IMR-90 (cell line): ENCODE data around the gene NLRP10.

Source experiments
- BHLHE40 ChIP-seq: fragments of 150-350 bp; IDR thresholded peaks from 2 replicates; pipeline ENCODE4 v1.6.1; 2016; ENCODE audit warnings: mild to moderate bottlenecking, low read depth, low read length
- CEBPB ChIP-seq: IDR thresholded peaks from 2 replicates; pipeline ENCODE4 v1.6.1; 2012; ENCODE audit warnings: low read depth, low read length, improper control_type of control experiment
- FOS ChIP-seq: fragments of 150-350 bp; IDR thresholded peaks from 2 replicates; pipeline ENCODE4 v1.6.1; 2016; ENCODE audit warnings: low read depth, low read length
- MAZ ChIP-seq: IDR thresholded peaks from 2 replicates; pipeline ENCODE4 v1.6.1; 2012; ENCODE audit warnings: low read depth, mild to moderate bottlenecking, low read length, improper control_type of control experiment, moderate library complexity, borderline replicate concordance
- MXI1 ChIP-seq: IDR thresholded peaks from 2 replicates; pipeline ENCODE4 v1.6.1; 2012; ENCODE audit warnings: low read depth, mild to moderate bottlenecking, low read length, moderate library complexity, borderline replicate concordance
- NFE2L2 ChIP-seq: fragments of 150-350 bp; IDR thresholded peaks from 2 replicates; pipeline ENCODE4 v1.6.1; 2016; ENCODE audit warnings: low read depth, mild to moderate bottlenecking, low read length
- POLR2A ChIP-seq: IDR thresholded peaks from 2 replicates; pipeline ENCODE4 v1.6.1; 2012; ENCODE audit warnings: mild to moderate bottlenecking, low read depth, low read length
- RAD21 ChIP-seq: IDR thresholded peaks from 2 replicates; pipeline ENCODE4 v1.6.1; 2012; ENCODE audit warnings: low read length, improper control_type of control experiment
- RCOR1 ChIP-seq: IDR thresholded peaks from 2 replicates; pipeline ENCODE4 v1.6.1; 2012; ENCODE audit warnings: mild to moderate bottlenecking, low read length, improper control_type of control experiment; ENCODE audit not compliant: insufficient replicate concordance
- RFX5 ChIP-seq: IDR thresholded peaks from 2 replicates; pipeline ENCODE4 v1.8.0; 2012; ENCODE audit warnings: low read depth, mild to moderate bottlenecking, low read length, moderate library complexity
- TF ChIP-seq, protein P1 (sequence below): conservative IDR thresholded peaks from 2 replicates; pipeline ENCODE4 v1.5.1; 2012; ENCODE audit warnings: mild to moderate bottlenecking, low read depth, low read length, improper control_type of control experiment
- TF ChIP-seq, protein P2 (sequence below): fragments of 150-350 bp; IDR thresholded peaks from 2 replicates; pipeline ENCODE4 v1.6.1; 2017; ENCODE audit warnings: mild to moderate bottlenecking, antibody characterized with exemption, low read length, low read depth
- TF ChIP-seq, protein P3 (sequence below): fragments of 150-350 bp; IDR thresholded peaks from 2 replicates; pipeline ENCODE4 v1.6.1; 2016; ENCODE audit warnings: low read depth, mild to moderate bottlenecking, low read length, moderate library complexity, borderline replicate concordance

DNA sequence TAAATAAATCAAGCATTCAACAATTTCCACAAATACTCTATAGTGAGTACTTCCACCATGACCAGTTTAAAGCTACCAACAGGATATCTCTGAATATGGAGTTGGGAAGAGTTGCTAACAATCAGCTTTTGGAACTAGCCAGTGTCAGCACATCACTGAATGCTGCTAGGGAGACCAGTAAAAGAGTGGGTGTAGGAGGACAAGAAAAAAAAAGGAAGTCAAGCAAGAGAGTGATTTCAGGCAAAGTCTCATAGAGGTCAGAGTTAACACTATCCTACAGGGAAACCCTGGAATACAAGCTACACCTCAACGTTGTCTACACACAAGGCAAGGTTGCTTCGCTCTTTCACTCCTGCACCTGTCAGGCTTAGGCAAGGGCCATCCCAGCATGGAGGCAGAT is 46.1 kb upstream of the NLRP10 start:
- no peak for TF ChIP-seq POLR2A
- TF ChIP-seq, protein P1, sequence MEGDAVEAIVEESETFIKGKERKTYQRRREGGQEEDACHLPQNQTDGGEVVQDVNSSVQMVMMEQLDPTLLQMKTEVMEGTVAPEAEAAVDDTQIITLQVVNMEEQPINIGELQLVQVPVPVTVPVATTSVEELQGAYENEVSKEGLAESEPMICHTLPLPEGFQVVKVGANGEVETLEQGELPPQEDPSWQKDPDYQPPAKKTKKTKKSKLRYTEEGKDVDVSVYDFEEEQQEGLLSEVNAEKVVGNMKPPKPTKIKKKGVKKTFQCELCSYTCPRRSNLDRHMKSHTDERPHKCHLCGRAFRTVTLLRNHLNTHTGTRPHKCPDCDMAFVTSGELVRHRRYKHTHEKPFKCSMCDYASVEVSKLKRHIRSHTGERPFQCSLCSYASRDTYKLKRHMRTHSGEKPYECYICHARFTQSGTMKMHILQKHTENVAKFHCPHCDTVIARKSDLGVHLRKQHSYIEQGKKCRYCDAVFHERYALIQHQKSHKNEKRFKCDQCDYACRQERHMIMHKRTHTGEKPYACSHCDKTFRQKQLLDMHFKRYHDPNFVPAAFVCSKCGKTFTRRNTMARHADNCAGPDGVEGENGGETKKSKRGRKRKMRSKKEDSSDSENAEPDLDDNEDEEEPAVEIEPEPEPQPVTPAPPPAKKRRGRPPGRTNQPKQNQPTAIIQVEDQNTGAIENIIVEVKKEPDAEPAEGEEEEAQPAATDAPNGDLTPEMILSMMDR: no peak
- TF ChIP-seq RFX5: no peak
- TF ChIP-seq, protein P2, sequence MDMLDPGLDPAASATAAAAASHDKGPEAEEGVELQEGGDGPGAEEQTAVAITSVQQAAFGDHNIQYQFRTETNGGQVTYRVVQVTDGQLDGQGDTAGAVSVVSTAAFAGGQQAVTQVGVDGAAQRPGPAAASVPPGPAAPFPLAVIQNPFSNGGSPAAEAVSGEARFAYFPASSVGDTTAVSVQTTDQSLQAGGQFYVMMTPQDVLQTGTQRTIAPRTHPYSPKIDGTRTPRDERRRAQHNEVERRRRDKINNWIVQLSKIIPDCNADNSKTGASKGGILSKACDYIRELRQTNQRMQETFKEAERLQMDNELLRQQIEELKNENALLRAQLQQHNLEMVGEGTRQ: no peak
- TF ChIP-seq, protein P3, sequence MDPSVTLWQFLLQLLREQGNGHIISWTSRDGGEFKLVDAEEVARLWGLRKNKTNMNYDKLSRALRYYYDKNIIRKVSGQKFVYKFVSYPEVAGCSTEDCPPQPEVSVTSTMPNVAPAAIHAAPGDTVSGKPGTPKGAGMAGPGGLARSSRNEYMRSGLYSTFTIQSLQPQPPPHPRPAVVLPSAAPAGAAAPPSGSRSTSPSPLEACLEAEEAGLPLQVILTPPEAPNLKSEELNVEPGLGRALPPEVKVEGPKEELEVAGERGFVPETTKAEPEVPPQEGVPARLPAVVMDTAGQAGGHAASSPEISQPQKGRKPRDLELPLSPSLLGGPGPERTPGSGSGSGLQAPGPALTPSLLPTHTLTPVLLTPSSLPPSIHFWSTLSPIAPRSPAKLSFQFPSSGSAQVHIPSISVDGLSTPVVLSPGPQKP: no peak
- TF ChIP-seq FOS: no peak
- no peak for TF ChIP-seq RCOR1
- TF ChIP-seq BHLHE40: no peak
- no peak for TF ChIP-seq MAZ
- TF ChIP-seq RAD21: no peak
- TF ChIP-seq CEBPB: no peak
- no peak for TF ChIP-seq MXI1
- no peak for TF ChIP-seq NFE2L2
